H9 (cell line): ENCODE measurements around the gene PRX. TPM values are rescaled to one million over a fixed set of nuclear protein-coding genes. Genes with fewer than 3 reads are reported as not detected.

Experiments used
- DNase-seq: peaks from one replicate; pipeline ENCODE4 v3.0.0-alpha.2; 2017
- H2AFZ ChIP-seq: one replicate; pipeline ENCODE4 v1.6.1; 2013; ENCODE audit warnings: mild to moderate bottlenecking, low read length, control low read depth, moderate library complexity
- H2AK5ac ChIP-seq: 2 replicates; pipeline ENCODE4 v1.6.1; 2013; ENCODE audit warnings: low read length, control low read depth, mixed read lengths; ENCODE audit not compliant: insufficient read length
- H2BK120ac ChIP-seq: one replicate; pipeline ENCODE4 v1.6.1; 2013; ENCODE audit warnings: low read depth, mild to moderate bottlenecking, low read length, control low read depth, inconsistent platforms; ENCODE audit not compliant: poor library complexity, severe bottlenecking
- H2BK12ac ChIP-seq: 2 replicates; pipeline ENCODE4 v1.6.1; 2013; ENCODE audit warnings: low read length, control low read depth, mixed read lengths, low read depth; ENCODE audit not compliant: insufficient read length
- H2BK15ac ChIP-seq: 2 replicates; pipeline ENCODE4 v1.6.1; 2013; ENCODE audit warnings: low read depth, low read length, control low read depth
- H2BK20ac ChIP-seq: one replicate; pipeline ENCODE4 v1.6.1; 2013; ENCODE audit warnings: low read depth, mild to moderate bottlenecking, low read length, control low read depth, inconsistent platforms; ENCODE audit not compliant: poor library complexity, severe bottlenecking
- H2BK5ac ChIP-seq: 2 replicates; pipeline ENCODE4 v1.6.1; 2013; ENCODE audit warnings: low read length, control low read depth, mixed read lengths; ENCODE audit not compliant: insufficient read length
- H3K14ac ChIP-seq: 2 replicates; pipeline ENCODE4 v1.6.1; 2013; ENCODE audit warnings: low read length, control low read depth; ENCODE audit not compliant: insufficient read depth
- H3K18ac ChIP-seq: 2 replicates; pipeline ENCODE4 v1.6.1; 2013; ENCODE audit warnings: low read depth, mild to moderate bottlenecking, mixed read lengths, low read length, control low read depth; ENCODE audit not compliant: insufficient read length
- H3K23ac ChIP-seq: 2 replicates; pipeline ENCODE4 v1.6.1; 2013; ENCODE audit warnings: low read length, control low read depth, mixed read lengths, low read depth; ENCODE audit not compliant: insufficient read length
- H3K23me2 ChIP-seq: 2 replicates; pipeline ENCODE4 v1.6.1; 2013; ENCODE audit warnings: low read depth, mild to moderate bottlenecking, mixed read lengths, low read length, control low read depth; ENCODE audit not compliant: insufficient read length, poor library complexity, severe bottlenecking
- H3K27ac ChIP-seq: 2 replicates; pipeline ENCODE4 v1.5.1; 2013; ENCODE audit warnings: low read length, control low read depth, mixed read lengths, low read depth; ENCODE audit not compliant: insufficient read length
- H3K27me3 ChIP-seq: 2 replicates; pipeline ENCODE4 v1.6.1; 2013; ENCODE audit warnings: low read length, control low read depth, inconsistent platforms; ENCODE audit not compliant: insufficient read depth
- H3K4ac ChIP-seq: 2 replicates; pipeline ENCODE4 v1.6.1; 2013; ENCODE audit warnings: low read depth, mild to moderate bottlenecking, control low read depth, inconsistent platforms, low read length, moderate library complexity
- H3K4me1 ChIP-seq: 2 replicates; pipeline ENCODE4 v1.6.1; 2013; ENCODE audit warnings: low read length, control low read depth, inconsistent platforms; ENCODE audit not compliant: insufficient read depth
- H3K4me2 ChIP-seq: 2 replicates; pipeline ENCODE4 v1.6.1; 2013; ENCODE audit warnings: low read length, control low read depth, mixed read lengths; ENCODE audit not compliant: insufficient read length, insufficient read depth
- H3K56ac ChIP-seq: 2 replicates; pipeline ENCODE4 v1.6.1; 2013; ENCODE audit warnings: low read depth, mild to moderate bottlenecking, mixed read lengths, low read length, control low read depth; ENCODE audit not compliant: insufficient read length
- H3K79me1 ChIP-seq: 2 replicates; pipeline ENCODE4 v1.6.1; 2013; ENCODE audit warnings: low read depth, mild to moderate bottlenecking, moderate library complexity, low read length, control low read depth, inconsistent platforms; ENCODE audit not compliant: insufficient read depth, poor library complexity, severe bottlenecking
- H3K79me2 ChIP-seq: 2 replicates; pipeline ENCODE4 v1.6.1; 2013; ENCODE audit warnings: low read length, control low read depth, inconsistent platforms; ENCODE audit not compliant: insufficient read depth
- H3K9ac ChIP-seq: 2 replicates; pipeline ENCODE4 v1.6.1; 2013; ENCODE audit warnings: low read length, control low read depth, mixed read lengths; ENCODE audit not compliant: insufficient read length; ENCODE audit errors: extremely low read depth
- H3K9me3 ChIP-seq: one replicate; pipeline ENCODE4 v1.6.1; 2013; ENCODE audit warnings: low read depth, low read length, inconsistent platforms; ENCODE audit not compliant: control insufficient read depth
- H3T11ph ChIP-seq: one replicate; pipeline ENCODE4 v1.6.1; 2013; ENCODE audit warnings: mild to moderate bottlenecking, low read length, control low read depth, inconsistent platforms
- H4K20me1 ChIP-seq: one replicate; pipeline ENCODE4 v1.6.1; 2013; ENCODE audit not compliant: control insufficient read depth, insufficient read length, insufficient read depth
- H4K5ac ChIP-seq: 2 replicates; pipeline ENCODE4 v1.6.1; 2013; ENCODE audit warnings: low read depth, mild to moderate bottlenecking, mixed read lengths, low read length, control low read depth; ENCODE audit not compliant: insufficient read length
- H4K8ac ChIP-seq: replicated peaks from 2 replicates; pipeline ENCODE4 v1.6.1; 2013; ENCODE audit warnings: low read length, control low read depth, mixed read lengths, low read depth; ENCODE audit not compliant: insufficient read length
- H4K91ac ChIP-seq: 2 replicates; pipeline ENCODE4 v1.6.1; 2013; ENCODE audit warnings: low read depth, mild to moderate bottlenecking, moderate library complexity, mixed read lengths, low read length, control low read depth; ENCODE audit not compliant: insufficient read length
- H3K27ac Mint-ChIP-seq, 3 experiments: 2 replicates in 2 of 3; 3 replicates in 1 of 3; pipeline ENCODE4 v1.8.0; 2020 to 2021; ENCODE audit warnings: mixed read lengths in 3 of 3, mild to moderate bottlenecking in 1 of 3, moderate library complexity in 1 of 3
- H3K27me3 Mint-ChIP-seq: 2 replicates; pipeline ENCODE4 v1.8.0; 2021; ENCODE audit warnings: low read depth, mild to moderate bottlenecking, moderate library complexity, mixed read lengths
- H3K36me3 Mint-ChIP-seq, 3 experiments: 2 replicates in 2 of 3; 3 replicates in 1 of 3; pipeline ENCODE4 v1.8.0; 2020 to 2021; ENCODE audit warnings: low read depth in 3 of 3, mixed read lengths in 3 of 3; ENCODE audit not compliant: insufficient read depth in 1 of 3
- H3K4me1 Mint-ChIP-seq, 2 experiments: 2 replicates each; pipeline ENCODE4 v1.8.0; 2020; ENCODE audit warnings: mixed read lengths in 2 of 2
- H3K4me3 Mint-ChIP-seq, 2 experiments: 2 replicates in 1 of 2; 3 replicates in 1 of 2; pipeline ENCODE4 v1.8.0; 2020 to 2021; ENCODE audit warnings: mild to moderate bottlenecking in 2 of 2, mixed read lengths in 2 of 2, moderate library complexity in 1 of 2
- H3K9me3 Mint-ChIP-seq, 2 experiments: 2 replicates in 1 of 2; 3 replicates in 1 of 2; pipeline ENCODE4 v1.8.0; 2020; ENCODE audit warnings: mild to moderate bottlenecking in 2 of 2, mixed read lengths in 2 of 2, moderate library complexity in 1 of 2
- CTCF ChIP-seq: fragments of 200-600 bp; sonication (generic); conservative IDR thresholded peaks from 3 replicates; pipeline ENCODE4 v1.8.0; 2021; ENCODE audit warnings: antibody characterized with exemption, mild to moderate bottlenecking
- WGBS: extraction: QIAGEN DNeasy Blood & Tissue Kit; methylation state at CpG from one replicate; pipeline ENCODE4 v1.1.7; 2013; ENCODE audit warnings: missing lambda C conversion rate, low lambda C conversion rate, mixed read lengths; ENCODE audit not compliant: insufficient read length; ENCODE audit errors: extremely low coverage; 5-methylcytosine and 5-hydroxymethylcytosine counted together
- total RNA-seq: library from RNA; stranded (reverse); gene quantifications from 2 replicates; pipeline ENCODE4 v1.2.1, GENCODE V29; 2021

Gene PRX
- total RNA-seq, 1 experiment from 2014 or later = 4.0 TPM

GRCh38 chr19:40396886-40397567 lies 16.2 kb downstream of the PRX start:
- Histone ChIP-seq H3K23me2 (peaks cover 7% of the 10 kb centered on the region), H2AFZ (no peak overlapping the region), H3K23ac (no peak overlapping the region), H3K9ac (no peak overlapping the region), H3K4ac (no peak overlapping the region), H3K4me1 (no peaks in the 10 kb centered on the region), H3K18ac (no peak overlapping the region), H2BK5ac (no peak overlapping the region), H3K56ac (no peak overlapping the region), H3T11ph (no peak overlapping the region), H4K5ac (no peak overlapping the region), H4K8ac (no peak overlapping the region), H3K14ac (no peak overlapping the region), H2BK15ac (no peak overlapping the region), H3K27me3 (no peaks in the 10 kb centered on the region; the same call in 1 of the 2 replicates), H4K20me1 (no peaks in the 10 kb centered on the region), H2BK120ac (no peak overlapping the region), H3K4me2 (no peak overlapping the region), H3K27ac (no peak overlapping the region), H3K9me3 (no peaks in the 10 kb centered on the region), H3K79me2 (no peaks in the 10 kb centered on the region), H2BK20ac (no peak overlapping the region), H2BK12ac (no peak overlapping the region), H2AK5ac (no peak overlapping the region), H3K79me1 (no peaks in the 10 kb centered on the region), H4K91ac (no peak overlapping the region)
- peaks cover 19% of the 10 kb centered on the region for H3K27me3 Mint-ChIP-seq
- peaks cover 11 to 18% of the 10 kb centered on the region in 2 experiments for H3K4me1 Mint-ChIP-seq
- TF ChIP-seq CTCF = no peak
- H3K27ac Mint-ChIP-seq = no peak overlapping the region
- WGBS = no CpG with 5 or more reads among the region's 20 CpGs
- DNase-seq = no peak
- no peaks in the 10 kb centered on the region for H3K9me3 Mint-ChIP-seq
- H3K36me3 Mint-ChIP-seq = no peaks in the 10 kb centered on the region; a peak in 1 of 7 replicates
- H3K4me3 Mint-ChIP-seq = no peak overlapping the region
